ENCODE measurements around the gene PRR3.
A peak's percentile ranks its signal among the peaks of the same experiment; 100 is the strongest.

PRR3 gene

DNA sequence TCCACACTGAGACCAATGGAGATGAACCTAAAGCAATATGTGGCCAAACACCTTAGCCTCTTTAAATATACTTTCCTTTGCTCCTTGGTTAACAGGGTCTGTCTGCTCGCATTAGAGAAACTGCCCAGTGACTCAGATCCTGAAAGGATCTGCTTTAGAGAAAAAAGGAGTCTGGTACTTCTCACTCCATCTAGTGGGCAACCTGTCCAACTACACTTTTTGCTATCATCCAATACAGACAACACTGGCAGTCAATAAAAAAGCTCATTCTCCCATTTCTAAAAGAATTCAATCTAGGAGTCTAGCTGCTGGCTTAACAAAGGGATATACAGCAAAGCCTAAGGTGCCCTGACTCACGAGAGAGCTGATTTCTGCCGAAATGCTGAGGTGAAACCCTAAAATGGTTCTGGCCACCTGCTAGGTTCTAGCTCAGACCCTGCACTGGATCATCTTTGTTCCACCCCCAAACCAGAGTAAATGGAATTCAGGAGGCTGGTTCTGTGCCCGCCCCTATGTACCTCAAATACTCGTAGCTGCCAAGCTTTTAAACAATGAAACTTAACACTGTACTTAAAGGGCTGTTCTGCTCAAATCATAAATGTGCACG, 12.3 kb upstream of the PRR3 start:
- H3K27me3 Mint-ChIP-seq = no peaks in the 10 kb centered on the region
- DNase-seq (peak in 1 of 3 experiments; percentile 24), ATAC-seq (replicated peaks) (peak; percentile 42)
- H3K4me3 Mint-ChIP-seq = peak overlapping the region; percentile 56 to 61
- no peaks in the 10 kb centered on the region for H3K9me3 Mint-ChIP-seq
- H3K36me3 Mint-ChIP-seq (ENCODE audit: insufficient read depth) = peaks cover 49% of the 10 kb centered on the region
- peak overlapping the region; percentile 75 to 89 for H3K27ac Mint-ChIP-seq
- peaks cover 31 to 32% of the 10 kb centered on the region in 2 donors for H3K4me1 Mint-ChIP-seq (ENCODE audit: low read depth in 2 of 2)

- no peak overlapping the region for H3K27ac Mint-ChIP-seq
- ATAC-seq (replicated peaks) = no peak
- no peaks in the 10 kb centered on the region for H3K27me3 Mint-ChIP-seq
- H3K9me3 Mint-ChIP-seq = no peaks in the 10 kb centered on the region
- no peak for DNase-seq
- peaks cover 63% of the 10 kb centered on the region for H3K36me3 Mint-ChIP-seq (ENCODE audit: insufficient read depth)
- H3K4me3 Mint-ChIP-seq = no peak overlapping the region
- peaks cover 21 to 23% of the 10 kb centered on the region in 2 donors for H3K4me1 Mint-ChIP-seq (ENCODE audit: low read depth in 2 of 2)
Measured at GRCh38 chr6:30547454-30547853, 9.6 kb upstream of the PRR3 start.

DNA sequence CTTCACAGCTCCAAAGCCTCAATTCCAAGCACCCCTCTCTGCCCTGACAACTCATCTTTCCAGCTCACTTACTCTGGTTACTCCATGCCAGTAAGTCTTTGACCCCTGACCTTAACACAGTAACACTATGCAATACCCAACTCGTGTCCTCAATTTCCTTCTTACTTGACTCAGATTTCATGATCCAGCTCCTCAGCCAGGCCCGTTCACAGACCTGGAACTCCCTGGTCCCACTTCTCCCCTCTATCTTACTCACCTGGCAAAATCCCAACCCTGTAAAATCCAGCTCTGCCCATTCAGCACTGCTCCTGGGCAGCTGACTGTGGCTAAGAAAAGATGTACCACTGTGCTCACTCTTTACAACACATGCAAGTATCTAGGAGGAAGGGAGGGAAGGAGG, 8.7 kb upstream of the PRR3 start:
- no peaks in the 10 kb centered on the region for H3K27me3 Mint-ChIP-seq
- no peaks in the 10 kb centered on the region for H3K9me3 Mint-ChIP-seq
- peak overlapping the region in 1 of 2 donors; percentile 9 for H3K27ac Mint-ChIP-seq
- peaks cover 60% of the 10 kb centered on the region for H3K36me3 Mint-ChIP-seq (ENCODE audit: insufficient read depth)
- peaks cover 13 to 17% of the 10 kb centered on the region in 2 donors for H3K4me1 Mint-ChIP-seq (ENCODE audit: low read depth in 2 of 2)
- no peak for ATAC-seq (replicated peaks)
- no peak overlapping the region for H3K4me3 Mint-ChIP-seq
- DNase-seq = no peak

GRCh38 chr6:30554404-30554803, 2.7 kb upstream of the PRR3 start:
- H3K27ac Mint-ChIP-seq = peak overlapping the region in 1 of 2 donors; percentile 99
- H3K4me3 Mint-ChIP-seq = peak overlapping the region; percentile 39 to 98
- H3K27me3 Mint-ChIP-seq = no peaks in the 10 kb centered on the region
- peaks cover 27 to 31% of the 10 kb centered on the region in 2 donors for H3K4me1 Mint-ChIP-seq (ENCODE audit: low read depth in 2 of 2)
- no peak for DNase-seq
- no peak for ATAC-seq (replicated peaks)
- peaks cover 71% of the 10 kb centered on the region for H3K36me3 Mint-ChIP-seq (ENCODE audit: insufficient read depth)
- H3K9me3 Mint-ChIP-seq = no peaks in the 10 kb centered on the region

DNA sequence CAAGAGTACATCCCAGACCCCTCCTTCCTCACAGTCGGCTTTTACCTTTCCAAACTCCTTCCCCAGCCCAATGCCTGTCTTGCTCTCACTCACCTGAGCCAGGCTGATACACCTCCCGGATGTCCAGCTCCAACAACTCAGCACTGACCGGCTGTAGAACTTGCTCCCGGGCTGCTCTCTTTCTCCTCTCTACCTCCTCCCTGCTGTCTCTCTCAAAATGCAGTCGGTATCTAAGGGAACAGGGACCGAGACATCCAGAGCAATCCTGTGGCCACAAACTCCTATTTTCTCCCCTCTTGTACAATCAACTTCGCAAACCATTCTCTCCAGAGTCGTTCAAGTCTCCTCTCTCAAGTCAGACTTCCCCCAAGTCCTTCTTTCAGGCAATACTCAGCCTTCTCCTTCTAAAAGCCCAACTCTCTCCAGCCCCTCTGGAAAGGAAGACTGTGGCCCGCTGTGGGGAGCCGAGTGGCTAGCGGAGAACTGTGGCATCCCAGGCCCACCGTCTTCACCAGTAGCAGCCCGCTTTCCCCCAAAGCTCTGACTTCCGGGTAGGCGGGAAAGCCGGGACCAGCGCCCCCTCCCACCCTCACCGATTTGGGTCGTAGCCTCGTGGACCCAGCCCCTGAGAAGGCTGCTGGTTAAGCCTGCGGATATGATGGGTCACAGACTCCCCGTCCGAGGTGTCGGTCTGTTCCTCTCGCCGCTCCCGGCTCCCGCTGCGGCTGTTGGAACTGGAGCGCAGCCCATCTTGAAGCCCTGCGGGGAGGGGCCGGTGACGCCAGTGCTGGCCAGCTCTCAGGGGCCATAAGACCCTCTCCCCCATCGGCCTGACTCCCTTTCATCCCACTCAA, 1.9 kb upstream of the PRR3 start:
- peaks cover 30 to 33% of the 10 kb centered on the region in 2 donors for H3K4me1 Mint-ChIP-seq (ENCODE audit: low read depth in 2 of 2)
- DNase-seq (peak in 1 of 3 experiments; percentile 22), ATAC-seq (replicated peaks) (no peak)
- H3K27ac Mint-ChIP-seq = peak overlapping the region; percentile 99
- H3K9me3 Mint-ChIP-seq = no peaks in the 10 kb centered on the region
- H3K36me3 Mint-ChIP-seq (ENCODE audit: insufficient read depth) = peaks cover 67% of the 10 kb centered on the region
- H3K4me3 Mint-ChIP-seq = peak overlapping the region; percentile 94 to 98
- H3K27me3 Mint-ChIP-seq = no peaks in the 10 kb centered on the region

DNA sequence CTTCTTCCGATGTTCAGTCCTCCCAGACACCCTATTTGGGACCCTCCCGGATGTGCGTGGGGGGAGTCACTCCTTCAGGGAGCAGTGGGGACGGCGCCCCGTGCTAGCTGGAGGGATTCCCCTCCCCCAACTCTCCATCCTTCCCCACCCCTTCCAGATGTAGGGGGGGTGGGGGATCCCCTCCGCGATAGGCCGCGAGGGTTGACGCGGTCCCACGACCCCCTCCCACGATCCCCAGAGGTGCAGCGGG, 1.4 kb upstream of the PRR3 start:
- peak overlapping the region; percentile 99 for H3K27ac Mint-ChIP-seq
- ATAC-seq (replicated peaks) = no peak
- no peak for DNase-seq
- H3K9me3 Mint-ChIP-seq = no peaks in the 10 kb centered on the region
- H3K4me1 Mint-ChIP-seq (ENCODE audit: low read depth in 2 of 2) = peaks cover 30 to 33% of the 10 kb centered on the region in 2 donors
- peak overlapping the region; percentile 94 to 98 for H3K4me3 Mint-ChIP-seq
- H3K27me3 Mint-ChIP-seq = no peaks in the 10 kb centered on the region
- H3K36me3 Mint-ChIP-seq (ENCODE audit: insufficient read depth) = peaks cover 64% of the 10 kb centered on the region

DNA sequence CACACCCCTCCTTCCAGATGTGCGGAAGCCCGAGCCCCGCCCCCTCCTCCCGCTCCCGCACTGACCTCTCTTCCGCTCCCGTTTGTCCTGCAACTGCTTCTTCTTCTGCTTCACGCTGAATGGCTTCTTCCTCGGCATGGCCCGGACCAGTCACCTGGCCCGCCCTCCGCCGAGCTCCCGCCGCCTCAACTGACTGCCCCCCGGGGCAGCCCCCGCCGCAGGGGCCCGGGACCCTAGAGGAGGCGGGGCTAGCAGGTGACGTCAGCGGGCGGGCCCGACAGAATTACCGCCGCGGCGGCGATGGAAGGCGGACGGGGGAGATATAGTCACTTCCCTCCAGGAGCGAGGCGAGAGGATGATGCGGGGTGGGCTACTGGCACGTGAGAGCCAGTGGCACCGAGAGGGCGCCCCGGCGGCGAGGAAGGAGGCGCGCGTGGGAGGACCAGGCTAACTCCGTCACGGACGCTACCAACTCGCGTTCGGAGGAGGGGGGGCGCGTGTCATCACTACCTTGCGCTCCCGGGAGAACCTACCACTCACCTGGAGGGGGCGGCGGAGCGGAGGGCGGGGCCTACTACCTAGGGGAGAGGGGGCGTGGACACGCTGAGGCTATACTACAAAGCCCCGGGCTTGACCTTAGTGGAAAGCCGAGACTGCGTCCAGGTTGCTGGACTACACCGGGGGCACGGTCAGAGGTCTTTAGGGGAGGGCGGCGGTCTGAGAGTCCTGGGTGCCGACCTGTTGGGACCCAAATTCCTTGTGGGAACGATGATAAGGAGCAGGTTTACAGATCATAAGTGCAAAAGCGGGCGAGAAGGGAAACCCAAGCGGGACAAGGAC, 809 bp upstream of the PRR3 start, which contains the start of gene GNL1:
Gene GNL1, minus strand, starts transcription at position 424 of the 840 bp plus-strand sequence. Its CDS starts 286 bp downstream, at position 138.
- peaks cover 30 to 33% of the 10 kb centered on the region in 2 donors for H3K4me1 Mint-ChIP-seq (ENCODE audit: low read depth in 2 of 2)
- H3K36me3 Mint-ChIP-seq (ENCODE audit: insufficient read depth) = peaks cover 59% of the 10 kb centered on the region
- DNase-seq (peak; percentile 99), ATAC-seq (replicated peaks) (peak; percentile 82)
- no peaks in the 10 kb centered on the region for H3K27me3 Mint-ChIP-seq
- H3K27ac Mint-ChIP-seq = peak within 1 kb of the TSS; percentile 99
- peak within 1 kb of the TSS; percentile 94 to 98 for H3K4me3 Mint-ChIP-seq
- no peaks in the 10 kb centered on the region for H3K9me3 Mint-ChIP-seq

DNA sequence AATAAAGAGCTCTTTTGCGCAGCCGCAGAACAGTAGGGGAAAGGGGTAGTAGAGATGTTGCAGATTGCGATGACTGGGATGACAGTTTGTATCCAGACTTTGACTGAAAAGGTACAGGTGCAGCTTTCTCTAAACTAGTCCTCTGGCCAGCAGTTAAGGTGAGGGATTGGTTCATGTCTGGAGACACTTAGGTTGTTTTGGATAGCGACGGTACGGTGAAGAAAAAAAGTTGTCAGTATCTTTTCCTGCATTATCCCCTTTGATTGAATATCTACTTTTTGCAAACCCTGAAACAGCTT, 537 bp downstream of the PRR3 start:
- H3K9me3 Mint-ChIP-seq = no peaks in the 10 kb centered on the region
- H3K36me3 Mint-ChIP-seq (ENCODE audit: insufficient read depth) = peaks cover 50% of the 10 kb centered on the region
- ATAC-seq (replicated peaks) (no peak), DNase-seq (no peak)
- H3K27me3 Mint-ChIP-seq = no peaks in the 10 kb centered on the region
- peak overlapping the region; percentile 99 for H3K27ac Mint-ChIP-seq
- H3K4me1 Mint-ChIP-seq (ENCODE audit: low read depth in 2 of 2) = peaks cover 29 to 33% of the 10 kb centered on the region in 2 donors
- peak overlapping the region; percentile 94 to 98 for H3K4me3 Mint-ChIP-seq

DNA sequence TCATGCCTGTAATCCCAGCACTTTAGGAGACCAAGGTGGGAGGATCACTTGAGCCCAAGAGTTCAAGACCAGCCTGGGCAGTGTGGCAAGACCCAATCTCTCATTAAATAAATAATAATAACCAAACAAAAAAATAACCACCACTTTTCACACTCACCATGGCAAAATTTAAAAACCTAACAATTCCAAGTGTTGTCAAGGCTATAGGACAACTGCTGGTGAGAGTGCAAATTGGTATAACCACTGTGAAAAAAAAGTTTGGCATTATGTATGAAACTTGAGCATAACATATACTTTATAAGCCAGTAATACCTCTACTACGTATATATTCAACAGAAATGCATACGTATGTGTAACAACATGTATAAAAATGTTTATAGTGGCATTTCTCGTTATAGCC, 3.8 kb downstream of the PRR3 start:
- Mint-ChIP-seq H3K9me3 (no peaks in the 10 kb centered on the region), H3K36me3 (ENCODE audit: insufficient read depth) (peaks cover 35% of the 10 kb centered on the region), H3K4me3 (no peak overlapping the region), H3K27ac (no peak overlapping the region), H3K4me1 (ENCODE audit: low read depth in 2 of 2) (peaks cover 23% of the 10 kb centered on the region in 2 donors), H3K27me3 (no peaks in the 10 kb centered on the region)
- no peak for ATAC-seq (replicated peaks)
- no peak for DNase-seq

DNA sequence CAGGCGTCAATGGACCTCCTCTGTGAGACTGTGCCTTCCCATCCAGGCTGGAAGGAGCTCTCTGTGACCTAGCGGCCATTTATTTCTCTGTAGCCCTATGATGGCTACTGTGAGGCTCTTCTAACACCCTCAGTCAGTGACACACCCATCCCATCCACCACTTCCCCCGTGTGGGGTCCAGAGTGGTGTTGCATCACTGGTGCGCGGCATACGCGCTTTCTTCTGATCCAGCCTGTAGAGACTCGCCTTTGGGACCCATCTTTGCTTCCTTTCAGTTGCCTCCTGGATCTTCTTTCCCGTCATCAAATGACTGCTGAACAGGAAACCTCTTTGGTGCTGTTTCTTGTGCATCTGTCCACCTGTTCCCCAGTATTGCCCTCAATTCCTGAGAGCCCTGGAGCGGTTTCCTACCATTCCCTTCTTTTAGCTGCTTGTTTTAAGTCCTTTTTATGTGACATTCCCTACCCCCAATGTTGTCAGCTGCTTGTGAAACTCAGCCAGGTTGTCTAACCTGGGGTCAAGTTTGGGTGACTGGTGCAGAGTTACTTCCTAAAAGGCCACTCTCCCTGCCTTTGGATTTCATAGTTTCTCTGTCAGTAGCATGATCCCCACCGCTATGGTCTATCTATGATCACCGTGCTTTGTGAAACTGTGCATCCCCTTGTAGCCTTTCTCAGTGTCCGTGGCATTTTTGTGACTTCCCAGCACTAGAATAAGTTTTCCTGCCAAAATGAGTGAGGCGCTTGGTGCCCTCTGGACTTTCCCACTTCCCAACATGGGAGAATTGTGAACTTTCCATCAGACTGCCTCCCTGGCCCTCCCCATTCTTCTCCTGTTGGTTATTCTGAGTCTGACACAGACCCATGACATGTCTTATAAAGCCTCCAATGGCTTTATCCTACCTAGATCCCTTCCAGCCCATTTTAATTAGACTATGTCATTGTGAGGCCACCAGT, 5.7 kb downstream of the PRR3 start:
- H3K4me3 Mint-ChIP-seq = no peak overlapping the region
- H3K27ac Mint-ChIP-seq = peak overlapping the region; percentile 65 to 67

DNA sequence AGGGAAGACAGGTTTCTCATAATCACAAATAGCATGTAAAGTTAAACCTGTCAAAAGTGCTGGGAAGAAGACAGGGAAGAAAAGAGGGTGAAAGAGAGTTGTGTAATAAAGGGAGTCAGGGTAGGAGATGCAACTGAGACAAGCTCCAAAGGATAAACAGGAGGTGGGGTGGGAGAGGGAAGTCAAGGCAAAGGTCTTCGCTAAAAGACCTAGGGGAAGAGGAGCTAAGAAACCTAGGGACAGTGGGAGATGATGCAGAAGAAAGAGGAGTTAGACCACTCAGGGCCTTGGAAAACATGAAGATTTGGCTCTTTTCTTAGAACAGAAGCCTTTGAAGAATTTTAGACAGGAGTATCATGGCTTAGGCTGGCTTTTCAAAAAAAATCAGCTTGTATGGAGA, 7.0 kb downstream of the PRR3 start:
- Mint-ChIP-seq H3K27ac (peak overlapping the region in 1 of 2 donors; percentile 67), H3K9me3 (no peaks in the 10 kb centered on the region), H3K4me3 (no peak overlapping the region), H3K36me3 (ENCODE audit: insufficient read depth) (peaks cover 15% of the 10 kb centered on the region), H3K27me3 (no peaks in the 10 kb centered on the region), H3K4me1 (ENCODE audit: low read depth in 2 of 2) (peaks cover 7 to 10% of the 10 kb centered on the region in 2 donors)
- no peak for DNase-seq
- ATAC-seq (replicated peaks) = no peak

More for the DNA sequence above, 5.7 kb downstream of the PRR3 start:
- H3K27me3 Mint-ChIP-seq = no peaks in the 10 kb centered on the region
- DNase-seq (no peak), ATAC-seq (replicated peaks) (no peak)
- H3K4me1 Mint-ChIP-seq (ENCODE audit: low read depth in 2 of 2) = peaks cover 10 to 11% of the 10 kb centered on the region in 2 donors
- H3K9me3 Mint-ChIP-seq = no peaks in the 10 kb centered on the region
- peaks cover 20% of the 10 kb centered on the region for H3K36me3 Mint-ChIP-seq (ENCODE audit: insufficient read depth)

DNA sequence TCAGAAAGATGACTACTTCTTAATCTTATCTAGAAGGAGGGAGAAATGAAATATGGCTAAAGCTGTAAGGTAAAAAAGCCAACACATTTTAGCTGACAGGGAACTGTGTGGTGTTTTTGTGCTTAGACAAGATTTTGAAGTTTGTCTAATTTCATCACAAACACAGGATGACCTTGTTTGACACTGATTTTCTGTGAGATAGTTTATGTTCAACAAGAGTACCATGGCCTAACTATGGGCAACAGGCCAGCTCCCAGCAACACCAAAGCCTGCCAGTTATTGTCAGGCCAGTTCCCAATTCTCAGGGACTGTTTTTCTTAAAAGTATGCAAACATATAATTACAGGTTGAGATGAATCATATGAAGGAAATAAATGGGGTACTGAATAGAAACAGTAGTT, 8.7 kb downstream of the PRR3 start:
- Mint-ChIP-seq H3K27me3 (no peaks in the 10 kb centered on the region), H3K36me3 (ENCODE audit: insufficient read depth) (peaks cover 13% of the 10 kb centered on the region), H3K9me3 (no peaks in the 10 kb centered on the region), H3K4me3 (no peak overlapping the region), H3K27ac (peak overlapping the region in 1 of 2 donors; percentile 71), H3K4me1 (ENCODE audit: low read depth in 2 of 2) (peaks cover 14 to 19% of the 10 kb centered on the region in 2 donors)
- no peak for DNase-seq
- ATAC-seq (replicated peaks) = no peak
